Measurements from ENCODE around the gene THOC6.

Gene THOC6

DNA sequence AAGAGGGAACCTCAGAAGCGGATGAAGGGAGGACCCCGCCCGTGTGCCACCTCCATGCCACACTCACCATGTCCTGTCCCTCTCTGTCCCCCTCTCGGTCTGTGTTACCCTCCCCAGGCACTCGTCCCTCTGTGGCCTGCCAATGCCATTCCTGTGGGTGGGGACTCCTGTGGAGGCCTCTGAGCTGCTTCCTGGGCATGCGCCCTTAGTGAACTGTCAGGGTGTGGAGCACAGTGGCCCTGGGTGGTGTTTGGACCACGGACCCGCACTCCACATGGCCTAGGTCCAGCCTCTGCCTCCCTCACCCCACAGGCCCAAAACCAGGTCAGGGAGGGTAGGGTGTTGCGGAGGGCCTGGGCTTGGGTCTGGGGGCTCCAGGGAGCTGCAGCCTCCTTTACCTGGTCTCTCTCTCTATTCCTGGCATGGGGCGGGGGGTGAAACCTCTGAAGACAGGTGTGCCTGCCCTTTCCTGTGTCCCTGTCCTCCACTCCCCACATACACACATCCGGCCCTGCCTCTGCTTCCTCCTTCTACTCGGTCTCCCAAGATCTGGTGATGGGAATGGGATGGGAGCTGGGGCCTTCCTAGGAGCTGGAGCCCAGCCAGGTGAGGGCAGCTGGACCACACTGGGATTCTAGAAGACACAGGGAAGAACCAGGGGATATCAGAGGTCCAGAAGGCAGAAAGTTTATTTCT is 32.1 kb upstream of the THOC6 start:
- no peak for DNase-seq (ENCODE audit: low spot score)

DNA sequence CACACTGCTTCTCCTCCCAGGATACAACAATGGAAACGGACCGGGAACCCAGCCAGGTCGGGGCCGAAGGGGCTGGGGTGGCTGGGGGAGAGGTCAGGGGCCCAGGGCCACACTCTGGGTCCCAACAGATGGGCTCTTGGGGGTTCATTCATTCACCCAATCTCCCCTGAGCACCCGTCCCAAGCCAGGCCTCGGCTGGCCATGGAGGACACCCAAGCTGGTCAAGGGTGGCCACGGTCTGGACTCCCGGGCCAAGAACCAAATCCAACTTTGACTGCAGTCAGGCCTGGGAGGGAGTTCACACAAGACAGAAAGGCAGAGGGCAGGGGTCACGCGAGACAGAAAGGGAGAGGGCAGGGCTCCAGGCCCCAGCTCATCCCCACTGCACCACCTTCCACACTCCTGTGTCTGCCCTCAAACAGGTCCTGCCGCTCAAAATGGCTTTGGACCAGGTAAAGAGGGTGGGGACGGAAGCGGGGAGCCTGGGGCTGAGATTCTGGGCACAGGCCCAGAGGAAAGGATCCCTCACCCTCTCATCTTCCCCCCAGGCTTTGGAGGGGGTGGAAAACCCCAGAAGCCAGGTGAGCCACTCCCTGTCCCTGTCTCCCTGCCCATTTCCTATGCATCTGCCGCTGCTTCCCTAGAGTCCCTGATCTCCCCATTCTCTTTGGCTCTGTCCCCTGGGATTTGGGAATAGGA is 31.3 kb upstream of the THOC6 start:
- DNase-seq (ENCODE audit: low spot score) = no peak

DNA sequence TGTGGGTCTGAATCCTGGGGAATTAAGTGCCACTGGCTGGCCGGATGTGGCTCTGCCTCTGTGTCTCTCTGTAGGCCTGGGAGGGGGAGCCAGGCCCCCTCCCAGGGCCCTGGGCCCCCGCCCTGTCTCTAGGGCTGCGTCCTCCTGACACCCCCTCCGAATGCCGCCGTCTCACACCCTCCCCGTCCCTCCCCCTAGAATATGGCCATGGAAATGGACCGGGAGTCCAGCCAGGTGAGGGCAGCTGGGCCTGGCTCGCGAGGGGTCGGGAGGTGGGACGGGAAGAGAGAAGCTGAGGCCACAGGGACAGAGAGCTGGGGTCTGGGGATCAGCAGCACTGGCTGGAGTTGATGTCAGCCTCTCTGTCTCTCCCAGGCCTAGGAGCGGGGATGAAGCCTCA is 27.5 kb upstream of the THOC6 start:
- DNase-seq (ENCODE audit: low spot score) = peak; percentile 18

DNA sequence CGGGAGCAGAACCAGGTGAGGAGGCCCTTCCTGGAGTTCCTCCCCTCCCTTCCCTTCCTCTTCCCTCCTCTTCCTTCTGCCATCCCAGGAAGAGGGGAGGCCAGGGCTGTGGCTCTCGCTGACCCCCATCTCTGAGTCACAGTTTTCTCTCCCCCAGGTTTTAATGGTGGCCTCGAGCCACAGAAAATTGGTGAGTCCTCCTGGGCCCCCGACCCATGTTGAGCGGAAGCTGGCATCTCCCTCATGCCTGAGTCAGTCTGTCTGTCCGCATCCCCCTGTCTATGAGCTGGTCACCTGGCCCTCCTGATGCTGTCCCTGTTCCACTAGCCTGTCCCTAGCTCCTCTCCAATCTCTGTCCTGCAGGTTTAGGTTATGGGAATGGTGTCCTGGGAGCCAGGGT is 23.9 kb upstream of the THOC6 start:
- no peak for DNase-seq (ENCODE audit: low spot score)

DNA sequence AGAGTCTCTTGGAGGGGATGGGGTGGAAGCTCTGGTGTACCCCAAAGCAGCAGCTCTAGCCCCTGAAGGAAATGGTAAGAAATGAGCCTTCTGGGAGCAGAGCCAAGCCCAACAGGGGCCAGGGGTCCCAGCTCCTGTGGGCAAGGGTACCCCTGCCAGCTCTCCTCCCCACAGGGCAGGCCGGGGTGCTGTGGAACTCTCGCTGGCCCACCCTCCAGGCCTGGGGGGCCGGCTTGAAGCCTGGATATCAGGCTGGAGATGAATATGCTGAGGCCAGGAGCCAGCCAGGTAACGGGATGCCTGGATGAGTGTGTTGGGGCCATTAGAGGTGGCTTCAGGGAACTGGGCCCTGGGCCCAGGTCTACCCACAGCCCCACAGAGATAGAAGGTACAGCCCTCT is 23.3 kb upstream of the THOC6 start:
- no peak for DNase-seq (ENCODE audit: low spot score)

DNA sequence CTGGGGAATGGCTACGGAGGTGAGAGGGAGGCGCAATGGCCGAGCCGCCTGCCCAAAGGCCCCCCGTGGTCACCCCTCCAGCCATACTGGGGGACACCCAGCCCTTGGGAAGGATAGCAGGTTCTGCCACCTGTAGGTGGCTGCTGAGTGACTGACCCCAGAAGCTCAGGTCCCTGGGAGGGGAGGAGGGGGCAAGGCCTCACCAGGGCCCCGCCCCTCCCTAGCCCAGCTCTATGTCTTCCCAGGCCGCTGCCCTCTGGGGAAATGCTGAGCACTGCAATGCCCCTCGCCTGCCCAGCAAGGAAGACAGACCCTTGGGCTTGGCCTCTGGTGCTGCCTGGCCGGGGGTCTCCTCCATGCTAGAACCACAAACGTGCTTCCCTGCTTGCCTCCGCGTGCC is 22.5 kb upstream of the THOC6 start:
- DNase-seq (ENCODE audit: low spot score) = no peak

DNA sequence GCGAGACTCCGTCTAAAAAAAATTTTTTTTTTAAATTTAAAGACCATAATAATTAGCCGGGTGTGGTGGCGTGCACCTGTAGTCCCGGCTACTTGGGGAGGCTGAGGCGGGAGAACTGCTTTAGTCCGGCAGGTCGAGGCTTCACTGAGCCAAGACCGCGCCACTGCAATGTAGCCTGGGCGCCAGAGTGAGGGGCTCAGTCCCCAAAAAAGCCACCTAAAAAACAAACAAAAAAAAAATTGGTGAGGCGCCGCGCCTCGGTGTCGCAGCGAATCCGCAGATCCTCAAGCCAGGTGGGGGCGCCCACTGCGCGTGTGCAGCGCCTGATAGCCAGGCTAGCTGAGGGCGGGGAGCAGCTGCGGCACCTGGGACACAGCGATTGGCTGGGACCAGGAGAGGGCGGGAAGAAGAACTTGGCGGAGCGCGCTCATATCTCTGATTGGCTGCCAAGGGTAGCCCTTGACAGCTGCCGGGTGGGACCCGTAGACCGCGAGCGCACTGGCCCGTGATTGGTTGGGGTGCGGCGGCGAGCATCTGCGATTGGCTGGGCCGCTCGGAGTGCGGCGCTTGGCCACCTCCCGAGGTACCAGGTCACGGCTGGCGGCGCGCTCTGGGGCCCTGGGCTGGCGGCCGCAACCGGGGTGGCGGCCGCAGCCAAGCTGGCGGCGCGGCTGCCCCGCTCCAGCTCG is 20.1 kb upstream of the THOC6 start:
- DNase-seq (ENCODE audit: low spot score) = peak; percentile 94

DNA sequence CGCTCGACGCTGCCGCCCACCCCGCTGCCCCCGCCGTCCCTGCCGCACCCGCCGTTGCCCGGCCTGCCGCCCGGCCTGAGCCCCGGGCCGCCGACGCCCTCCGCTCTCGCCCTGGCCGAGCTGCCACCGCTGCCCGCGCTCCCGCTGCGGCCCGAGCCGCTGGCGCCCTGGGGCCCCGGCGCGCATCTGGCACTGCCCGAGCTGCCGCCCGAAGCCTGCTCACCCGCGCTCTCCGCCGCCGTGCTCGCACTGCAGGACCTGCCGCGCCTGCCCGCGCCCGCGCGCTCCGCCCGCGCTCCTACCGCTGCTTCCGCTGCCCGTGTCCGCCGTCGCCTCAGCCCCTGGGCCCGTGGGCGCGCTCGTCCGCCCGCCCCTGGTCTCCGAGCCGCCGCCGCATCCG is 19.5 kb upstream of the THOC6 start:
- DNase-seq (ENCODE audit: low spot score) = no peak

DNA sequence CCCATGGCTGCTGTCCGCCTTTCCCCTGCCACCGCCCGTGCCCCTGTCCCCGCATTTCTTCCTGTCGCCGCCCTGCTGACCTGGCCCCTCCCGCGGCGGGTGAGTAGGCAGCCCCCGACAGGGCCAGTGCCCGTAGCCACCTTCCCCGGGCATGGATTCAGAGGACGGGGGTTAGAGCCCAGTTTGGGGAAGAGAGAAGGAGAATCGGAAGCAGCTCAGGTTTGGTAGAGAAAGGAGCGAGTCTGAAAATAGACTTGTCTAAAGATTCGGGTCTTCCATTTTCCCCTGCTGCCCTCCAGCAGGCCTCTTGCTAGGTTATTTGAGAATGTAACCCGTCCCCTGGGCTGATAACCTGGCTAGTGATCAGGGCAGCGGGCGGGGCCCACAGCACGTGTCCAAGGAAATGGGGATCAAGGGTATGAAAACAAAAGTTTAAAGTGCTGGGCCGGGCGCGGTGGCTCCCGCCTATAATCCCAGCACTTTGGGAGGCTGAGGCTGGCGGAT is 19.0 kb upstream of the THOC6 start:
- DNase-seq (ENCODE audit: low spot score) = no peak

DNA sequence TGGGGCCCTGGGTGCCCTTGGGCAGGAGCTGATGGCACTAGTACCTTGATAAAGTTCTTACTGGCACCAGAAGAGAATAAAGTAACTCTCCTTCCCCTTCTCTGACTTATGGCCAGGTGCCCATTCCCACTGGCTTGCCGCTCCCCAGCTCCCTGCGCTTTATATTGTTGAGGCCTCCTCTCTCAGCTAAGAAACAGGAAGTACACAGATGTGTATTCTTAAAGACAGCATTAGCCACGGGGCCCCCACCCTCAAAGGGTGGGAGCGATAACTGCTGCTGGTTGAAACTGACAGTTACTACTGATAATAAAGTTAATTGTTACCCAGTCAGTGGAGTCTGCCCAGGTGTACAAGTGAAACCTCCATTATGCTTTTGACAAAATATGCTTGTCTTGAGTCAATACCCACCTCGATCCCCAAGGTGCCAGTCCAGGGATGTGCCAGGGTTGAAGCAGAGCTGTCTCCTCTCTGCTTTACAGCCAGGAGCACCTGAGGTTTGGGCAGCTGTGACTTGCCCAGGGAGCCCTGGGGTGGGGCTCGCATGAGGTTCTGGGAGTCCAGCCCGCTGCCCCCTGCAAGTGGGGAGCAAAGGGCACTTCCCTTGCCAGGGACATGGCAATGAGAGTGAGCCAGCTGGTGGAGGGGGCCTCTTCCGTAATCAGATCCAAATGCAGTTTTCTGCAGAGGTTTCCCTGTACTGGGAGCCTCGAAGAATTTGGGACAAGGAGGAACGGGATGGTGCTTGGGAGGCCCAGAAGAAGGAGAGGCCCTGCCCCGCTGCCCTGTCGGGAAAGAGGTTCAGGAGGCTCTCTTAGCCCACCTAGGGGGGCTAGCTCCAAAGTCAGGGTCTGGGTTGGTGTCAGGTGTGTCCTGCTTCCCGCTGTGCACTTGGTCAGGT is 16.5 kb upstream of the THOC6 start:
- no peak for DNase-seq (ENCODE audit: low spot score)

DNA sequence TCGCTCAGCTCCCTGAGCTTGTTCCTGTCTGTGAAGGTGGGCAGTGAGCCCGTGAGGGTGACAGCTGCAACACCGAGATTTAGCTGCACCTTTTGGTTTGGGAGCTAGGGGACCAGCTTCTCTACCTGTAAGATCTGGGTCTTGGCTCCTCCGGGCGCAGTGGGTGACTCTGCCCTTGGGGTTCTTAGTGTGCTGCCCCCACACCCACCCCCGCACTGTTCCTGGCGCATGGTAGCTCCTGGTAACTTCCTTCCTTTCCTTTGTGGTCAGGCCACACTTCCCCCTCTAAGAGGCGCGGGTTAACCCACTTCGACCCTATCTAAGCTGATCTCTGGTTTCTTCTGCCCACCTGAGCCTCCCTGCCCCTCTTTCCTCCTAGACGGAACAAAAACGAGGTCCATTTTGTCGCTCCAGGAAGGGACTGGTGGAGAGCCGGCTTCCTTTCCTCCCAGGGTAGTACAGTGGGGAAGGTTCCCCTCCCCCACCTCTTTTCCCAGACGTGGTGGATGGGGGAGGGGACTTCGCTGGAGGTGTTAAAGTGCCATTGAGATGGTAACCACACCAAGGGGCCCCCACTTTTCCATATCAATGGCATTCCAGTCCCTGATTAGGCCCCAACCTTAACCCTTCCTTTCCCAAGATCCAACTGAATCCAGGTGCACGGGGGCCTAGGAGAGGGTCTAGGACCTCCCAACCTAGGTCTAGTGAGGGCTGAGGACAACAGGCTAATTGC is 15.7 kb upstream of the THOC6 start:
- no peak for DNase-seq (ENCODE audit: low spot score)

DNA sequence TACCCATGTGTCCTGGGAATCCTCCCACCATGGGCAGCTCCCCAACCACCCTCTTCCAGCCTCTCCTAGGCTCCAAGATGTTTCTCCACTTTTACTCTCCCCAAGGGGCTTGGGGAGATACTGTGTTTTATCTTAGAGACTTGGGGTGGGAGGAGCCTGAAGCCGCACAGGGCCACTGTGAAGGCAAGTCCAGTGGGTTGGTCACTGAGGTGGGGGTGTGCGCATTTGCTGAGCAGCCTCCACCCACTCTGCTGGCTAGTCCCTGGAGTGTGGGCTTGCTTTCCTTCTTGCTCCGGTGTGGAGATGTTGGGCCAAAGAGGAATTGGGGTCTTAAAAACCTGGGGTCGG is 15.2 kb upstream of the THOC6 start:
- no peak for DNase-seq (ENCODE audit: low spot score)

DNA sequence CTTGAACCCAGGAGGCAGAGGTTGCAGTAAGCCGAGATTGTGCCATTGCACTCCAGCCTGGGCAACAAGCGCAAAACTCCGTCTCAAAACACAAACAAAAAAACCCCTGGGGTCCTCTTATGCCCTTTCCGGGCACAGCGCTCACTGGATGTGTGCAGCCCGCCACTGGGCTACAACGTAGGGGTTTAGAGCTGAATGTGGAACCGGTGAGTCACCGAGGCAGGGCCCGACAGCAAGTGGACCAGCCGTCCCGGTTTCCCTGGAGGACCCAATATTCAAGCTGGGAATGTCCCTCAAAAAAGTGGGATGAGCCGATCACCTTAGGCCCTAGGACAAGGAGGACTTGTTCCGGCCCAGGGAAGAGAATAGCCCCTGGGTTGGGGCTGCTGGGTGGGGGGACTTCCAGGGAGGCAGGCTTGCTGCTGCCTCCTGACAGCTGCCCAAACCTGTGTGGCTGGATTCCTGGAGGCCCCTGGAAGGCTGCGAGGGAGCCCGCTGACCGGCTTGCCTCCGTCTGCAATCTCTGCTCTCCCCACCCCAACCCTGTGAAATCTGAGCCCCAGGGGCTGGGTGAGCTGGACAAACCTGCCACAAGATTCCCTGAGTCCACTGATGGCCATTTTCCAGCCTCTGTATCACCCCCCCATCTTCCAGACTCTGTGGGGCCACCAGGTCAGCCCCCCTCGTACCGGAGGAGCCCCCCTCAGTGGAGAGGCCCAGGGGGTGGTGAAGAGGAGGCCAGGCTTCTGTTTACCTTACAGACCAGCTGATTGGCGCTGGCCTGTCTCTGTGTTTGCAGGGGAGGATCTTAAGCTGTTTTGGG is 14.1 kb upstream of the THOC6 start:
- DNase-seq (ENCODE audit: low spot score) = peak; percentile 57

DNA sequence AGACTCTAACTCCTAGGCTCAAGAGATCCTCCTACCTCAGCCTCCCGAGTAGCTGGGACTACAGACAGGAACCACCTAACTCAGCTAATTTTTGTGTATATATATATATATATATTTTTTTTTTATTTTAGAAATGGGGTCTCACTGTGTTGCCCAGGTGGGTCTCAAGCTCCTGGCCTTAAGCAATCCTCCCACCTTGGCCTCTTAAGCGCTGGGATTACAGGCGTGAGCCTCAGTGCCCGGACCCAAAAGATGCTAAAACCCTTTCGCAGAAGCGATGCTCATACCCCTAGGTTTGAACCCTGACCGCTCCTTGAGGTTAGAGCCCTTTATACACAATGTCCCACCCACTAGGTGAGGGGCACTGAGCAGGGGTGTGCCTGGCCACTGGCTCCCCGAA is 13.3 kb upstream of the THOC6 start:
- no peak for DNase-seq (ENCODE audit: low spot score)

DNA sequence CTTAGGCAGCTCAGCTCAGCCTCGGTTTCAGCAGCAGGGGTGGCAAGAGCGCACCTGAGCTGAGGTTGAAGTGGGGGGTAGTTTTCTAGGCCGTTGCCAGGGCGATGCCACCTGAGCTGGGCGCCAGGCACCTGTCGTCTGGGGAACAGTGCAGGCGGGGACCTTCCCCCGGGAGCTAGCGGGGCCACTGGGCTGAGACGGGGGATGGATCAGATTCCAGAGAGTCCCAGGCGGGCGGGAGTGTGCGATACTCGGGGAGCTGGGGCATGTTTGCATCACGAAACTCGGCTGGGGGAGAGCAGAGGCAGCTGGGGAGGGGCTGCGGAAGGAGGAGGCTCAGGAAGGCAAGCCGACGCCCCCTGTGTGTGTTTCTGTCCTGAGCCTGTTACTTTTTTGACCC is 11.6 kb upstream of the THOC6 start:
- DNase-seq (ENCODE audit: low spot score) = no peak

DNA sequence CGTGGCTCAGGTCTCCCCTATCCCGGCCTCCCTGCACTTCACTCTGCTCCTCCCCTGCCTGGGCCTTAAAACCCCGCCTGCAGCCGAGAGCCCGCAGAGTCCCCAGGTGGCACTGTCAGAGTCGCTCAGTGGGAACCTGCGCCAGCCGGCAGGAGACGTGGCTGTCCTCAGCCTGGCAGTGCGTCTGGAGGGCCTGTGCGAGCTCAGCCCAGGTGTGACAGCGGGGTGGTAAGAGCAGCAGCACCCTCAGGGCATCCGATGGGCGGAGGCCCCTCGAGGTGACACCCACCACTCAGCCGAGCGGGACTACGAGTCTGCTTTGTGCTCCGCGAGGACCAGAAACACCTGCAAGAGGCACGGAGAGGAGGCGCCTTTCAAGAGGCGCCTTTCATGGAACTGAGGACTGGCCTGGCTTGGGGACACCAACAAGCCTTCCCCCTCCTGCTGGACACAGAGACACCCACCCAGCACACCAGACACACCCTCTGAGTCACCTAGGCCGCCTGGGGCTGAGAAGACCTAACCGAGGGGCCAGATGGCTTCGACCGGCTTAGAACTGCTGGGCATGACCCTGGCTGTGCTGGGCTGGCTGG is 10.9 kb upstream of the THOC6 start, which contains the start of gene CLDN9:
TSS of gene CLDN9 (plus strand) at position 96 of the 593 bp plus-strand sequence. CDS start at position 536, 440 bp downstream.
- DNase-seq (ENCODE audit: low spot score) = no peak

DNA sequence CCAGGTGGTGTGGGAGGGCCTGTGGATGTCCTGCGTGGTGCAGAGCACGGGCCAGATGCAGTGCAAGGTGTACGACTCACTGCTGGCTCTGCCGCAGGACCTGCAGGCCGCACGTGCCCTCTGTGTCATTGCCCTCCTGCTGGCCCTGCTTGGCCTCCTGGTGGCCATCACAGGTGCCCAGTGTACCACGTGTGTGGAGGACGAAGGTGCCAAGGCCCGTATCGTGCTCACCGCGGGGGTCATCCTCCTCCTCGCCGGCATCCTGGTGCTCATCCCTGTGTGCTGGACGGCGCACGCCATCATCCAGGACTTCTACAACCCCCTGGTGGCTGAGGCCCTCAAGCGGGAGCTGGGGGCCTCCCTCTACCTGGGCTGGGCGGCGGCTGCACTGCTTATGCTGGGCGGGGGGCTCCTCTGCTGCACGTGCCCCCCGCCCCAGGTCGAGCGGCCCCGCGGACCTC is 10.3 kb upstream of the THOC6 start:
- no peak for DNase-seq (ENCODE audit: low spot score)

DNA sequence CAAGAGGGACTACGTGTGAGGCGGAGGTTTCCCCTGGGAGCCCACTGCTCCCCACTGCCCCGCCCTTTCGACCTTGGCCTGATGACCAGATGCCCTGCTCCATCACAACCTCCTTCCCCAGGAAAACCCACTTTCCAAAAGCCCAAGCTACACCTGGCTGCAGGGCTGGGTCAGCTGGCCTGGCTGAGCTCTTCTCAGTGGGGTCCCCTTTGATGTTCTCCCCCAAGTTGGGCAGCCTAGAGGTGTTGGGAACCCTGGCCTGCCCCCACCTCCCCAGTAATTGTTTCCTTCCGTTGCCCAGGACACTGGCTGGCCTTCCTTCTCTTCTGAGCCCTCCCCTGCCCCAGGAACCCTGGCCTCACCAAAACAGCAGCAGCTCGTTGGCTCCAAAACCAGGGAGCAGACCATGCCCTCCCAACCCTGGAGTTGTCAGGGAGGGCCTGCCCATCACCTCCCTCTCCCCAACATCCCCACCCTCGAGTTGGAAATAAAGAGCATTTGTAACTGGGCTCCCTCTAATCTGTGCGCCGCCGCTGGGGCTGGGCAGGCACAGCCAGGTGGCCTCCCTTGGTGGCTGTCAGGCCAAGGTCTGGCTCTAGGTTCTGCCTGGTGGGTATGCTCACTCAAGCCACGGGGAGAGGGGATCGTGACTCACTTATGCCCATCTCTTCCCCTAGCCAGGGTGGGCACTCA is 9.7 kb upstream of the THOC6 start:
- DNase-seq (ENCODE audit: low spot score) = no peak

DNA sequence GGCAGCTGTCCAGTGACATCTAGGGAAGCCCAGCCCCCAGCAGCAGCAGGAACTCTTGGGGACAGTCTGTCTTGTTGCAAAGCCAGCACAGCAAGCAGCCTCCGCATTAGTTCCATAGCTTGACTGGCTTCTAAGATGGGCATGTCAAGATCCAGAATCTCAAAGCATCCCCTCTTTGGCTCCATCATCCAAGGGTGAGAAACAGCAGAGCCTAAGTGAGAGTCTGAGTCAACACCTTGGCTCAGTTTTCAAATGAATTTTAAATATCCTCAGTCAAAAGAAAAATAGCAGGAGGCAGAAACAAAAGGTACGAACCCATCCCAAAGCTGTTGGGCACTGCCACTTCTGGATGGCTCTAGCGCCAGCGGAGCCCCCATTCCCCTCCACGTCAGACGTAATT is 8.9 kb upstream of the THOC6 start:
- no peak for DNase-seq (ENCODE audit: low spot score)
